Thoracic aorta (tissue), 2 donors: ENCODE results near the gene ANO3. TPM values are rescaled to one million over a fixed set of nuclear protein-coding genes. Genes with fewer than 3 reads are reported as not detected.

Source experiments
- ATAC-seq: fragments of 150-250 bp; one replicate; pipeline ENCODE4 v1.8.0; 2017; ENCODE audit warnings: low read depth; ENCODE audit not compliant: insufficient number of reproducible peaks, low FRiP score
- DNase-seq: peaks from one replicate; pipeline ENCODE4 v3.0.0-alpha.2; 2020; ENCODE audit warnings: low spot score
- H3K27ac ChIP-seq, 2 donors: fragments of 200-600 bp; sonication (generic); 1 replicate in 1 of 2; 2 replicates in 1 of 2; pipeline ENCODE4 v1.5.1; 2016; ENCODE audit warnings: mild to moderate bottlenecking in 2 of 2, moderate library complexity in 2 of 2
- H3K27me3 ChIP-seq: fragments of 200-600 bp; sonication (generic); replicated peaks from 2 replicates; pipeline ENCODE4 v1.6.0; 2016; ENCODE audit warnings: mild to moderate bottlenecking; ENCODE audit not compliant: insufficient read depth
- H3K36me3 ChIP-seq: fragments of 200-600 bp; sonication (generic); one replicate; pipeline ENCODE4 v1.5.1; 2016
- H3K4me1 ChIP-seq, 2 donors: fragments of 200-600 bp; sonication (generic); 1 replicate in 1 of 2; 2 replicates in 1 of 2; pipeline versions ENCODE4 v1.5.1 to v1.6.0; 2016; ENCODE audit warnings: low read depth in 2 of 2, mild to moderate bottlenecking in 1 of 2; ENCODE audit not compliant: control insufficient read depth in 1 of 2
- H3K4me3 ChIP-seq: fragments of 200-600 bp; sonication (generic); 2 replicates; pipeline ENCODE4 v1.5.1; 2016; ENCODE audit warnings: mild to moderate bottlenecking
- H3K9me3 ChIP-seq: fragments of 200-600 bp; sonication (generic); 2 replicates; pipeline ENCODE4 v1.5.1; 2016
- total RNA-seq, 2 donors: library from RNA; depleted of rRNA; stranded (reverse); fragments of >200 nt; gene quantifications; one replicate each; pipeline versions ENCODE4 v1.1.0 to v1.2.3, GENCODE V29; 2016
- TF ChIP-seq, protein P1 (sequence below): fragments of 200-600 bp; sonication (generic); IDR thresholded peaks from one replicate; pipeline ENCODE4 v1.5.1; 2019; ENCODE audit warnings: antibody characterized with exemption

ANO3 gene
- total RNA-seq, 2 donors from 2014 or later: 0.71 to 13.4 TPM

GRCh38 chr11:26579683-26580082 is 247.8 kb downstream of the ANO3 start:
- no peaks in the 10 kb centered on the region for H3K27me3 ChIP-seq
- no peaks in the 10 kb centered on the region for H3K4me1 ChIP-seq
- DNase-seq (no peak), ATAC-seq (no peak)
- H3K36me3 ChIP-seq: no peaks in the 10 kb centered on the region
- no peak overlapping the region for H3K27ac ChIP-seq
- TF ChIP-seq, protein P1, sequence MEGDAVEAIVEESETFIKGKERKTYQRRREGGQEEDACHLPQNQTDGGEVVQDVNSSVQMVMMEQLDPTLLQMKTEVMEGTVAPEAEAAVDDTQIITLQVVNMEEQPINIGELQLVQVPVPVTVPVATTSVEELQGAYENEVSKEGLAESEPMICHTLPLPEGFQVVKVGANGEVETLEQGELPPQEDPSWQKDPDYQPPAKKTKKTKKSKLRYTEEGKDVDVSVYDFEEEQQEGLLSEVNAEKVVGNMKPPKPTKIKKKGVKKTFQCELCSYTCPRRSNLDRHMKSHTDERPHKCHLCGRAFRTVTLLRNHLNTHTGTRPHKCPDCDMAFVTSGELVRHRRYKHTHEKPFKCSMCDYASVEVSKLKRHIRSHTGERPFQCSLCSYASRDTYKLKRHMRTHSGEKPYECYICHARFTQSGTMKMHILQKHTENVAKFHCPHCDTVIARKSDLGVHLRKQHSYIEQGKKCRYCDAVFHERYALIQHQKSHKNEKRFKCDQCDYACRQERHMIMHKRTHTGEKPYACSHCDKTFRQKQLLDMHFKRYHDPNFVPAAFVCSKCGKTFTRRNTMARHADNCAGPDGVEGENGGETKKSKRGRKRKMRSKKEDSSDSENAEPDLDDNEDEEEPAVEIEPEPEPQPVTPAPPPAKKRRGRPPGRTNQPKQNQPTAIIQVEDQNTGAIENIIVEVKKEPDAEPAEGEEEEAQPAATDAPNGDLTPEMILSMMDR: no peak
- H3K4me3 ChIP-seq: no peak overlapping the region
- no peaks in the 10 kb centered on the region for H3K9me3 ChIP-seq

- TF ChIP-seq, protein P1: no peak
- Histone ChIP-seq H3K9me3 (no peaks in the 10 kb centered on the region), H3K4me3 (no peak overlapping the region), H3K36me3 (no peaks in the 10 kb centered on the region), H3K27ac (no peak overlapping the region), H3K4me1 (no peaks in the 10 kb centered on the region), H3K27me3 (no peaks in the 10 kb centered on the region)
- DNase-seq: no peak
- no peak for ATAC-seq
Measured at GRCh38 chr11:26580929-26581328, 249.0 kb downstream of the ANO3 start.

GRCh38 chr11:26583550-26583949 is 251.6 kb downstream of the ANO3 start:
- Histone ChIP-seq H3K27ac (no peak overlapping the region), H3K9me3 (no peaks in the 10 kb centered on the region), H3K4me1 (no peaks in the 10 kb centered on the region), H3K27me3 (no peaks in the 10 kb centered on the region), H3K4me3 (no peak overlapping the region), H3K36me3 (no peaks in the 10 kb centered on the region)
- no peak for DNase-seq
- no peak for ATAC-seq
- TF ChIP-seq, protein P1: no peak

- TF ChIP-seq, protein P1: no peak
- H3K36me3 ChIP-seq: no peaks in the 10 kb centered on the region
- ATAC-seq (no peak), DNase-seq (no peak)
- H3K9me3 ChIP-seq: no peaks in the 10 kb centered on the region
- H3K4me1 ChIP-seq: no peaks in the 10 kb centered on the region
- H3K4me3 ChIP-seq: no peak overlapping the region
- no peaks in the 10 kb centered on the region for H3K27me3 ChIP-seq
- H3K27ac ChIP-seq: no peak overlapping the region
Measured at GRCh38 chr11:26584818-26585217, 252.9 kb downstream of the ANO3 start.

DNA sequence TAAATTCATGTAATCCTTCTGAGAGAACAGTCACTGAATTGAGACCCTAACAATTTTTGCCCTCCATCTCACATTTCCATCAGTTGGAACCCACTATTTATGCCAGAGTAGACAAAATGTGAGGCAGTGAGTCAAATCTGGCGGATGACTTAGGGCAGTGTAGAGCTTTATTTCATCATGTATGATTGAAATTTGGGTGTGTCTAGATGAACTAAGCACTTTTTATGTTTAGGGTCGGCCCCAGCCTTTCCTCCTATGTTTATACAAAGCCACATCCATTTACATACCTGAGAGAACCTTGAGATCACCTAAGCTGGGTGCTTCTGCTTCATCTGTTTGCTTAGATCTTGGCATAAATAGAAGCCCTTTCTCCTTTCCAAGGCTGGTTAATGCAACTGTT is 255.1 kb downstream of the ANO3 start:
- H3K4me3 ChIP-seq: no peak overlapping the region
- no peak for ATAC-seq
- no peak for DNase-seq
- H3K36me3 ChIP-seq: no peaks in the 10 kb centered on the region
- no peaks in the 10 kb centered on the region for H3K27me3 ChIP-seq
- H3K4me1 ChIP-seq: no peaks in the 10 kb centered on the region
- TF ChIP-seq, protein P1: no peak
- H3K9me3 ChIP-seq: no peaks in the 10 kb centered on the region
- no peak overlapping the region for H3K27ac ChIP-seq
